Gastroesophageal sphincter (tissue), 3 donors: ENCODE data around the gene IDS.

ENCODE experiments used
- EP300 ChIP-seq: sonication (generic); formaldehyde crosslinking; IDR thresholded peaks from one replicate; pipeline ENCODE4 v1.6.1; 2017; ENCODE audit warnings: antibody characterized with exemption, mild to moderate bottlenecking
- POLR2AphosphoS5 ChIP-seq: sonication (generic); formaldehyde crosslinking; IDR thresholded peaks from one replicate; pipeline ENCODE4 v1.6.1; 2017; ENCODE audit warnings: antibody characterized with exemption
- TF ChIP-seq, protein P1 (sequence below), 4 experiments: fragments of 200-600 bp in 2 of 4; fragments of 450-650 bp in 2 of 4; sonication (generic) in 1 of 4; IDR thresholded peaks; one replicate each; pipeline ENCODE4 v1.5.1; 2017 to 2019; ENCODE audit warnings: antibody characterized with exemption in 4 of 4, mild to moderate bottlenecking in 2 of 4, moderate library complexity in 2 of 4

DNA sequence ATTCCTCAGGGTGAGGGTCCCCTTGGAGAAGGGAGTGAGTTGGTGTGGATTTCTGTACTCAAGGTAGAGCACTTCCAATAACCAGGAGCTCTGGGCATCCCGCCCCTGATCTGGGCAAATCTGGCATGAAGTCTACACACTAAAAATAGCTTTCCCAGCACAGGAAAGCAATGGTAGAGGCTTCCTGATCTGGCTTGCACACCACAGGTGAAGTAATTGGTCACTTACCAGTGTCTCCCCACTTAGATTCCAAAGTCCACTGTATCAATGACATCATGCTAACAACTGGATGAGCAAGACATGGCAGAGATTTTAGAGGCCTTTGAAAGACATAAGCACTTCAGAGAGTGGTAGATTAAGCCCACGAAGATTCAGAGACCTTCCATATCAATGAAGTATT lies 17.8 kb upstream of the IDS start:
- TF ChIP-seq, protein P1, sequence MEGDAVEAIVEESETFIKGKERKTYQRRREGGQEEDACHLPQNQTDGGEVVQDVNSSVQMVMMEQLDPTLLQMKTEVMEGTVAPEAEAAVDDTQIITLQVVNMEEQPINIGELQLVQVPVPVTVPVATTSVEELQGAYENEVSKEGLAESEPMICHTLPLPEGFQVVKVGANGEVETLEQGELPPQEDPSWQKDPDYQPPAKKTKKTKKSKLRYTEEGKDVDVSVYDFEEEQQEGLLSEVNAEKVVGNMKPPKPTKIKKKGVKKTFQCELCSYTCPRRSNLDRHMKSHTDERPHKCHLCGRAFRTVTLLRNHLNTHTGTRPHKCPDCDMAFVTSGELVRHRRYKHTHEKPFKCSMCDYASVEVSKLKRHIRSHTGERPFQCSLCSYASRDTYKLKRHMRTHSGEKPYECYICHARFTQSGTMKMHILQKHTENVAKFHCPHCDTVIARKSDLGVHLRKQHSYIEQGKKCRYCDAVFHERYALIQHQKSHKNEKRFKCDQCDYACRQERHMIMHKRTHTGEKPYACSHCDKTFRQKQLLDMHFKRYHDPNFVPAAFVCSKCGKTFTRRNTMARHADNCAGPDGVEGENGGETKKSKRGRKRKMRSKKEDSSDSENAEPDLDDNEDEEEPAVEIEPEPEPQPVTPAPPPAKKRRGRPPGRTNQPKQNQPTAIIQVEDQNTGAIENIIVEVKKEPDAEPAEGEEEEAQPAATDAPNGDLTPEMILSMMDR (IDR thresholded peaks at IDR 0.05): no peak
- no peak for TF ChIP-seq EP300
- no peak for TF ChIP-seq POLR2AphosphoS5
